ENCODE results near the gene BMP4. TPM values are rescaled to one million over a fixed set of nuclear protein-coding genes. Genes with fewer than 3 reads are reported as not detected.

The BMP4 gene
- total and polyA plus RNA-seq, 3 experiments from 2014 or later, result 0.20 TPM; not detected in 2

- Mint-ChIP-seq H3K27me3 (peaks cover 31 to 71% of the 10 kb centered on the region in 2 donors), H3K27ac (no peak overlapping the region), H3K4me1 (peaks cover 0 to under 1% (median 0%) of the 10 kb centered on the region in 3 donors), H3K4me3 (no peak overlapping the region), H3K9me3 (peaks cover 0 to 15% (median 2%) of the 10 kb centered on the region in 5 donors), H3K36me3 (no peaks in the 10 kb centered on the region)
- Histone ChIP-seq H3K27me3 (ENCODE audit: insufficient read depth, low read length, poor library complexity, severe bottlenecking) (peaks cover 10% of the 10 kb centered on the region), H3K9me3 (ENCODE audit: low read length) (no peaks in the 10 kb centered on the region), H3K36me3 (ENCODE audit: insufficient read depth, low read length) (no peaks in the 10 kb centered on the region), H3K4me1 (ENCODE audit: insufficient read depth, low read length) (no peaks in the 10 kb centered on the region), H3K27ac (ENCODE audit: low read depth, low read length) (no peak overlapping the region), H3K4me3 (ENCODE audit: low read length) (no peak overlapping the region)
- ChIA-PET CTCF (no interaction called here), POLR2A (no interaction called here)
- no peak for DNase-seq
Observed at GRCh38 chr14:53947094-53947445, 9.6 kb downstream of the BMP4 start.

GRCh38 chr14:53946404-53947093 lies 10.1 kb downstream of the BMP4 start:
- POLR2A ChIA-PET, result no interaction called here
- Histone ChIP-seq H3K36me3 (ENCODE audit: insufficient read depth, low read length) (no peaks in the 10 kb centered on the region), H3K27me3 (ENCODE audit: insufficient read depth, low read length, poor library complexity, severe bottlenecking) (peaks cover 7% of the 10 kb centered on the region), H3K4me3 (ENCODE audit: low read length) (no peak overlapping the region), H3K4me1 (ENCODE audit: insufficient read depth, low read length) (no peaks in the 10 kb centered on the region), H3K9me3 (ENCODE audit: low read length) (no peaks in the 10 kb centered on the region), H3K27ac (ENCODE audit: low read depth, low read length) (no peak overlapping the region)
- no peak overlapping the region for H3K4me3 Mint-ChIP-seq
- peaks cover 0 to 15% (median 2%) of the 10 kb centered on the region in 5 donors for H3K9me3 Mint-ChIP-seq
- no peak overlapping the region for H3K27ac Mint-ChIP-seq
- no peaks in the 10 kb centered on the region for H3K4me1 Mint-ChIP-seq
- CTCF ChIA-PET, result no interaction called here
- H3K36me3 Mint-ChIP-seq, result no peaks in the 10 kb centered on the region
- DNase-seq, result no peak
- H3K27me3 Mint-ChIP-seq, result peaks cover 27 to 66% of the 10 kb centered on the region in 2 donors

GRCh38 chr14:53946071-53946403 lies 10.6 kb downstream of the BMP4 start:
- no peaks in the 10 kb centered on the region for H3K36me3 Mint-ChIP-seq
- ChIA-PET CTCF (no interaction called here), POLR2A (no interaction called here)
- Histone ChIP-seq H3K27me3 (ENCODE audit: insufficient read depth, low read length, poor library complexity, severe bottlenecking) (peaks cover 2% of the 10 kb centered on the region), H3K36me3 (ENCODE audit: insufficient read depth, low read length) (no peaks in the 10 kb centered on the region), H3K4me1 (ENCODE audit: insufficient read depth, low read length) (no peaks in the 10 kb centered on the region), H3K9me3 (ENCODE audit: low read length) (no peaks in the 10 kb centered on the region), H3K27ac (ENCODE audit: low read depth, low read length) (no peak overlapping the region), H3K4me3 (ENCODE audit: low read length) (no peak overlapping the region)
- H3K27me3 Mint-ChIP-seq, result peaks cover 23 to 61% of the 10 kb centered on the region in 2 donors
- H3K4me1 Mint-ChIP-seq, result no peaks in the 10 kb centered on the region
- no peak overlapping the region for H3K4me3 Mint-ChIP-seq
- H3K27ac Mint-ChIP-seq, result no peak overlapping the region
- no peak for DNase-seq
- peaks cover 0 to 13% (median 2%) of the 10 kb centered on the region in 5 donors for H3K9me3 Mint-ChIP-seq

DNA sequence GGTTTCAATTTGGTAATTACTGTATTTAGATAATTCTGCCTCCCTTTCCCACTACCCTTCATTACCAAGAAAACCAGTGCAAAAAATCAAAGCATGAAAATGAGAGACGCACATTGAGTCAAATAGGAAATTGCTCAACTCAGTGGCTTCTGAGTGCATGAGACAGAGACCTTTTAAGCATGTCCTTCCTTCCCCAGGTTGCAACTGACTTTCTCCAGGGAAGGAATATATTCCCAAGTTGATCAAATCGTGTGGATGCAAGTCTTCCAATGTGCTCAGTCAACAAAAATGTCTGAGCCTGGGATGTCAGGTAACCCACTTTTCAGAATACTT lies 12.9 kb downstream of the BMP4 start:
- CTCF ChIA-PET, result no interaction called here
- H3K9me3 Mint-ChIP-seq, result peaks cover 0 to 7% (median 0%) of the 10 kb centered on the region in 5 donors

GRCh38 chr14:53942970-53943750 lies 13.5 kb downstream of the BMP4 start:
- no peaks in the 10 kb centered on the region for H3K4me1 ChIP-seq (ENCODE audit: insufficient read depth, low read length)
- Mint-ChIP-seq H3K36me3 (no peaks in the 10 kb centered on the region), H3K4me1 (no peaks in the 10 kb centered on the region), H3K9me3 (peaks cover 0 to 7% (median 0%) of the 10 kb centered on the region in 5 donors), H3K27me3 (peaks cover 25 to 42% of the 10 kb centered on the region in 2 donors), H3K4me3 (no peak overlapping the region), H3K27ac (no peak overlapping the region)
- CTCF ChIA-PET, result no interaction called here
- no peak for DNase-seq
- no peaks in the 10 kb centered on the region for H3K9me3 ChIP-seq (ENCODE audit: low read length)
- H3K4me3 ChIP-seq (ENCODE audit: low read length), result no peak overlapping the region
- no peaks in the 10 kb centered on the region for H3K36me3 ChIP-seq (ENCODE audit: insufficient read depth, low read length)
- POLR2A ChIA-PET, result no interaction called here
- H3K27me3 ChIP-seq (ENCODE audit: insufficient read depth, low read length, poor library complexity, severe bottlenecking), result no peaks in the 10 kb centered on the region
- H3K27ac ChIP-seq (ENCODE audit: low read depth, low read length), result no peak overlapping the region

More for the DNA sequence above, 12.9 kb downstream of the BMP4 start:
- no peaks in the 10 kb centered on the region for H3K36me3 Mint-ChIP-seq
- H3K4me1 ChIP-seq (ENCODE audit: insufficient read depth, low read length), result no peaks in the 10 kb centered on the region
- no peak for DNase-seq
- no peak overlapping the region for H3K27ac Mint-ChIP-seq
- POLR2A ChIA-PET, result no interaction called here
- H3K4me3 ChIP-seq (ENCODE audit: low read length), result no peak overlapping the region
- H3K4me1 Mint-ChIP-seq, result no peaks in the 10 kb centered on the region
- no peak overlapping the region for H3K4me3 Mint-ChIP-seq
- peaks cover 23 to 47% of the 10 kb centered on the region in 2 donors for H3K27me3 Mint-ChIP-seq
- H3K9me3 ChIP-seq (ENCODE audit: low read length), result no peaks in the 10 kb centered on the region
- H3K27me3 ChIP-seq (ENCODE audit: insufficient read depth, low read length, poor library complexity, severe bottlenecking), result no peaks in the 10 kb centered on the region
- no peak overlapping the region for H3K27ac ChIP-seq (ENCODE audit: low read depth, low read length)
- H3K36me3 ChIP-seq (ENCODE audit: insufficient read depth, low read length), result no peaks in the 10 kb centered on the region

- Histone ChIP-seq H3K4me1 (ENCODE audit: insufficient read depth, low read length) (no peaks in the 10 kb centered on the region), H3K36me3 (ENCODE audit: insufficient read depth, low read length) (no peaks in the 10 kb centered on the region), H3K4me3 (ENCODE audit: low read length) (no peak overlapping the region), H3K27me3 (ENCODE audit: insufficient read depth, low read length, poor library complexity, severe bottlenecking) (no peaks in the 10 kb centered on the region), H3K9me3 (ENCODE audit: low read length) (no peaks in the 10 kb centered on the region), H3K27ac (ENCODE audit: low read depth, low read length) (no peak overlapping the region)
- H3K27me3 Mint-ChIP-seq, result peaks cover 8 to 12% of the 10 kb centered on the region in 2 donors
- H3K4me1 Mint-ChIP-seq, result no peaks in the 10 kb centered on the region
- no peak overlapping the region for H3K4me3 Mint-ChIP-seq
- no peak for DNase-seq
- ChIA-PET POLR2A (no interaction called here), CTCF (no interaction called here)
- peaks cover 0 to 8% (median 3%) of the 10 kb centered on the region in 5 donors for H3K9me3 Mint-ChIP-seq
- no peaks in the 10 kb centered on the region for H3K36me3 Mint-ChIP-seq
- H3K27ac Mint-ChIP-seq, result no peak overlapping the region
Observed at GRCh38 chr14:53938136-53938837, 18.3 kb downstream of the BMP4 start.

DNA sequence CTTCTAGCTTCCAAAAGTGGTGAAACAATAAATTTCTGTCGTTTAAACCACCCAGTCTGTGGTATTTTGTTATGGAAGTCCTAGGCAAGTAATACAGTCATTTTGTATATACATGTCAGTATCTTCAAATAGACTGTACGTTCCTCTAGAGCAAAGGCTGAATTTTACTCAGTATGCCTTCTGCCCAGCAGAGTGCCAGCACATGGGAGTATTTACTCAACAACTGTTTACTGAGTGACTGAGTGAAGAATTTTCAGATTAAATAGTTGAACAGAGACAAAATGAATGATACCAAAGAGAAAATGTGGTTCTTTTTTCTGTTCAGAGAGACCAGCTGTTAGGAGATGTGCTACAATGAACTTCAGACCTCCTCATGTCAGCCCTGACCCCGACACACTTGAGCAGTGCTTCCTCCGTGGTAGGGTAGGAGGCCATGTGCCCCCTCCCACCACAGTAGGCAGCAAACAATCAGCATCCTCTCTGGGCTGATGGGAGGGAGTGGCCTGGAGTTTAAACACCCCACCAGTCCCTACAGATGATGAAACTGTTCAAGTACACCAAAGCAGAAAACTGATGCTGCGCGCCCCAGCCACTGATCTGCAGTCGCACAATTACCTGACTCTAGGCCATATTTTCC lies 21.7 kb downstream of the BMP4 start:
- H3K4me3 Mint-ChIP-seq, result no peak overlapping the region
- Histone ChIP-seq H3K27ac (ENCODE audit: low read depth, low read length) (no peak overlapping the region), H3K9me3 (ENCODE audit: low read length) (no peaks in the 10 kb centered on the region), H3K36me3 (ENCODE audit: insufficient read depth, low read length) (no peaks in the 10 kb centered on the region), H3K4me1 (ENCODE audit: insufficient read depth, low read length) (no peaks in the 10 kb centered on the region), H3K4me3 (ENCODE audit: low read length) (no peak overlapping the region), H3K27me3 (ENCODE audit: insufficient read depth, low read length, poor library complexity, severe bottlenecking) (no peaks in the 10 kb centered on the region)
- no peaks in the 10 kb centered on the region for H3K4me1 Mint-ChIP-seq
- ChIA-PET POLR2A (no interaction called here), CTCF (no interaction called here)
- H3K27me3 Mint-ChIP-seq, result peaks cover 0 to 8% of the 10 kb centered on the region in 2 donors
- no peak for DNase-seq
- no peak overlapping the region for H3K27ac Mint-ChIP-seq
- no peaks in the 10 kb centered on the region for H3K36me3 Mint-ChIP-seq
- peaks cover 0 to 8% (median 3%) of the 10 kb centered on the region in 5 donors for H3K9me3 Mint-ChIP-seq

GRCh38 chr14:53932966-53933365 lies 23.7 kb downstream of the BMP4 start:
- Mint-ChIP-seq H3K27me3 (peaks cover 0 to 2% of the 10 kb centered on the region in 2 donors), H3K4me1 (no peaks in the 10 kb centered on the region), H3K36me3 (no peaks in the 10 kb centered on the region), H3K27ac (no peak overlapping the region), H3K9me3 (peaks cover 0 to 9% (median 3%) of the 10 kb centered on the region in 5 donors), H3K4me3 (no peak overlapping the region)
- DNase-seq, result no peak
- H3K9me3 ChIP-seq (ENCODE audit: low read length), result no peaks in the 10 kb centered on the region
- no peaks in the 10 kb centered on the region for H3K36me3 ChIP-seq (ENCODE audit: insufficient read depth, low read length)
- ChIA-PET CTCF (no interaction called here), POLR2A (no interaction called here)
- H3K27ac ChIP-seq (ENCODE audit: low read depth, low read length), result no peak overlapping the region
- H3K27me3 ChIP-seq (ENCODE audit: insufficient read depth, low read length, poor library complexity, severe bottlenecking), result no peaks in the 10 kb centered on the region
- no peaks in the 10 kb centered on the region for H3K4me1 ChIP-seq (ENCODE audit: insufficient read depth, low read length)
- no peak overlapping the region for H3K4me3 ChIP-seq (ENCODE audit: low read length)

Measured in CD8-positive, alpha-beta memory T cell (primary cell).